IPS-15b (cell line): ENCODE results near the gene DCXR.

Experiments
- H3K27me3 ChIP-seq: one replicate; pipeline ENCODE4 v1.6.1; 2013; ENCODE audit warnings: low read length; ENCODE audit not compliant: control insufficient read depth, insufficient read depth
- H3K36me3 ChIP-seq: one replicate; pipeline ENCODE4 v1.6.1; 2013; ENCODE audit warnings: low read length; ENCODE audit not compliant: control insufficient read depth, insufficient read depth
- H3K4me1 ChIP-seq: one replicate; pipeline ENCODE4 v1.6.1; 2013; ENCODE audit warnings: mild to moderate bottlenecking, low read length; ENCODE audit not compliant: control insufficient read depth, insufficient read depth
- H3K4me3 ChIP-seq: one replicate; pipeline ENCODE4 v1.5.1; 2013; ENCODE audit warnings: low read depth, low read length
- H3K9ac ChIP-seq: one replicate; pipeline ENCODE4 v1.6.1; 2013; ENCODE audit warnings: low read depth, mild to moderate bottlenecking, low read length
- H3K9me3 ChIP-seq: one replicate; pipeline ENCODE4 v1.6.1; 2013; ENCODE audit warnings: mild to moderate bottlenecking, low read length; ENCODE audit not compliant: control insufficient read depth, insufficient read depth

DCXR gene

DNA sequence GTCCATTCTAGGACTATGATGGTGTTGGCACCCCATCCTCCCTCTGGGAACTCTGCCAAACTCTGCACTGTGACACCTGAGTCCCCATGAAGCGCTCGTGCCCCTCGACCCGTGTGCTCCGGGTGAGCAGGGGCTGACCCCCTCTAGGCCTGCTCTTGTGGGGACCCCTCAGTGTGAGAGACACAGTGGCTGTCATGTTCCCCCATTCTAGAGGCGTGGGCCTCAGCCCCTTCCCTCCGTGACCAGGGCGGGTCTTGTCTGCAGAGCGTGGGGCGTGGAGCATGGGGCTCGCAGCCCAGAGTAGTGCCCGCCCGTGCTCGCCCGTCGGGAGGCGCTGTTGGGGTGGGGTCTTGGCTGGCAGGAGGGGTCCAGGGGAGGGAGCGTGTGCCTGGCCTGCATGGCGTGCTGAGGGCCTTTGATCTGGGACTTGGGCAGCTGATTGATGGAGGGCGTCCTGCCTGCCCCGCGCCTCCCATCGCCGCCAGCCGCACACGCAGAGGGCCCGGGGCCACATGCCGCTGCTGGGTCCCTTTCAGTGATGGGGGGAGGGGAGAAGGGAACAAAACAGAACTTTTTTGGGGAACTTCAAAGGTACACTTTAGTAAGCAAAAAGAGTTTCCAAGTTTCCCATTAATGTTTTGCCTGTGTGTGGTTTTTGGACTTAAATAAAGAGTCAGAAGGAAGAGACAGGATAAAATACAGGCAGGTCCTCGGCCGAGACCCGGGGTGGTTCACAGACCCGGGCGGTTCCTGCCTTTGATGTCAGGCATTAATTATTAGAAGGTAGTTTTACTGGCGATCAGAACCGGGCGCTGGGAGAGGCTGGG lies 37.3 kb downstream of the DCXR start:
- Histone ChIP-seq H3K9ac (no peak overlapping the region), H3K4me1 (no peaks in the 10 kb centered on the region), H3K27me3 (no peaks in the 10 kb centered on the region)

DNA sequence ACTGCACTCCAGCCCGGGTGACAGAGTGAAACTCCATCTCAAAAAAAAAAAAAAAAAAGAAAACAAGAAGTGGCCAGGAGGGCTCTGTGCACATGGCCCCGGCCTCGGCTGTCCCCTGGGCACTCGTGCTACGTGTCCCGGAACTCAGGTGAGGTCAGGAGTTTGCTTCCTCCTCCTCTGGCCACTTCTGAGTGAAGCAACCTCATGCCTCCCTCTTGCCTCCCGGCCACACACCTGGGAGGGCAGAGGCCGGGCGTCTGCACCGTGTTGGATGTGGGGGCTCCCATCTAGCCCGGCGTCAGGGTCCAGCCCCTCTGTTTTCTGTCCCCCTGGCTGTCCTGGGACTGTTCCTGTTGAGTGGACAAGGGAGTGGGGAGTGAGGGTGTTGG lies 37.9 kb downstream of the DCXR start:
- no peak overlapping the region for H3K4me3 ChIP-seq
- no peaks in the 10 kb centered on the region for H3K9me3 ChIP-seq
- no peak overlapping the region for H3K9ac ChIP-seq
- H3K36me3 ChIP-seq = peaks cover 7% of the 10 kb centered on the region
- no peaks in the 10 kb centered on the region for H3K4me1 ChIP-seq
- H3K27me3 ChIP-seq = no peaks in the 10 kb centered on the region

More for the DNA sequence above, 37.3 kb downstream of the DCXR start:
- Histone ChIP-seq H3K36me3 (peaks cover 7% of the 10 kb centered on the region), H3K4me3 (no peak overlapping the region), H3K9me3 (no peaks in the 10 kb centered on the region)

DNA sequence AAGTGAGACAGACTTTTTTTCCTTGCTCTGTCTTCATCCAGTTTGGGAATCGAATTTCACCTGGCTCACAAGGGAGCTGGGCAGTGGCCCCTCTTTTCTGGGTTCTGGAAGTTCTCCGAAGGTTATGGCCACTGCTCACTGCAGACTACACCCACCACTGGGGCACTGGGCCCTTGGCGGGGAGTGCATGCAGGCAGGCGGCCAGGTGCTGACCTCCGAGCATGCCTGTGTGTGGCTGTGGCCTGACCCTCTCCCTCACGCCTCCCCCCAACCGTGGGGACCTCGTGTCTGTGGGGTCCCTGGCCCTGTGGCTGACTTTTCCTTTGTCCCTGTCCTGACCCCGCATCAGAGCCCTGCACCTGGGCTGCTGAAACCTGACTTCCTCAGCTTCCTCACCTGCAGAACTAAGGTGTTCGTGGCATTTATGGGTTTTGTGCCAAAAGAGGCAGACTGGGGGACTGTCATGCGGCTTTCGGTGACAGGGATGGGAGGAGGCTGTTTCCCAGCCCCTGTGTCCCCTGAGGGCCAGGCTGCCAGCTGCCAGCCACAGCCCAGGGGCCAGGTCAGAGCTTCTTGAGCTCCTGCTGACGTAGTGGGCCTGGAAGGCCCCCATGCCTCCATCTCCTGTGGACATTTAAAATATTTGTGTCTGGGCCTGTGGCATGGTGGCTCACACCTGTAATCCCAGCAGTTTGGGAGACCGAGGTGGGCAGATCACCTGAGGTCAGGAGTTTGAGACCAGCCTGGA lies 38.6 kb downstream of the DCXR start:
- no peak overlapping the region for H3K4me3 ChIP-seq
- H3K27me3 ChIP-seq = no peaks in the 10 kb centered on the region
- H3K9me3 ChIP-seq = no peaks in the 10 kb centered on the region
- no peak overlapping the region for H3K9ac ChIP-seq
- peaks cover 7% of the 10 kb centered on the region for H3K36me3 ChIP-seq
- no peaks in the 10 kb centered on the region for H3K4me1 ChIP-seq

DNA sequence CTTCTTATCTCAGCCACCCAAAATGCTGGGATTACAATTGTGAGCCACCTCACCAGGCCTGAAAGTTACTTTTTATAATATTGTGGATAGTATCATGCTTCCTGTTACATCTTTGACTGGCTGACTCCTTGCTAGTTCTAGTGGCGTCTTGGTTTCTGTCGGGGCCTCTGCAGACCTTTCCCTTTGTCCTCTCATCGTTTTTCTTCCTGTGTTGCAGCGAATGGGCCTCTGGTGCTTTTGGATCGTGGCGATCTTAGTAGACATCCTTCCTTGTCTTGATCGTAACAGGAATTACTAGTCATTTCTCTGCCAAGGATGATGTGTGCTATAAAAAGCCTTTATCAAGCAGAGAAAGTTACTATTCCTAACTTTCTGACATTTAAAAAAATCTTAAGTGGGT lies 39.3 kb downstream of the DCXR start:
- Histone ChIP-seq H3K9me3 (no peaks in the 10 kb centered on the region), H3K4me3 (no peak overlapping the region), H3K4me1 (no peaks in the 10 kb centered on the region), H3K36me3 (peaks cover 7% of the 10 kb centered on the region), H3K27me3 (no peaks in the 10 kb centered on the region), H3K9ac (no peak overlapping the region)

DNA sequence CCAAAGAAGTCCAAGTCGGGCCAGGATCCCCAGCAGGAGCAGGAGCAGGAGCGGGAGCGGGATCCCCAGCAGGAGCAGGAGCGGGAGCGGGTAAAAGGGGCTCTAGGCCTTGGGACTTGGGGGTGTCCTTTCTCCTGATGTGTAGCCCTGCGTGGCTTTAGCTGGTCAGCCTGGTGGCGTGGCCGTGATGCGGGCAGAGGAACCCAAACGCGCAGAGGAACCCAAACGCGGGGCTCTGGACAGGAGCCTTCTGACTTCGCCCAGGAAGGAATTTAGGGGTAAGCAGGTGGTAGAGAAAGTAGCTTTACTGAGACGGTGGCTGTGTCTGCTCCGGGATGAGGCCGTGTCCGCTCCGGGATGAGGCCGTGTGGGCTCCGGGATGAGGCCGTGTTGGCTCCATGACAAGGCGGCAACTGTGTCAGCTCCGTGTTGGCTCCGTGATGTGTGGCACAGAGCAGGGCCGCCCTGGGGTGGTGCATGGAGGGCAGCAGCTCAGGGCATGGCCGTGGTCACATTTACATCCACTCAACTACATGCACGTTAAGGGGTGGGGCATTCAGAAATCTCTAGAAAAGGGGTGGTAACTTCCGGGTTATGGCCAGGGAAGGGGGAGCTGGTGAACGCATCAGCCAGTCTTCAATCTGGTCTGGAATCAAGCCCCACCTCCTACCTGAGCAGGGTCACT lies 40.6 kb downstream of the DCXR start:
- no peaks in the 10 kb centered on the region for H3K27me3 ChIP-seq
- no peak overlapping the region for H3K4me3 ChIP-seq
- no peak overlapping the region for H3K9ac ChIP-seq
- H3K4me1 ChIP-seq = no peaks in the 10 kb centered on the region
- peaks cover 7% of the 10 kb centered on the region for H3K36me3 ChIP-seq
- no peaks in the 10 kb centered on the region for H3K9me3 ChIP-seq

DNA sequence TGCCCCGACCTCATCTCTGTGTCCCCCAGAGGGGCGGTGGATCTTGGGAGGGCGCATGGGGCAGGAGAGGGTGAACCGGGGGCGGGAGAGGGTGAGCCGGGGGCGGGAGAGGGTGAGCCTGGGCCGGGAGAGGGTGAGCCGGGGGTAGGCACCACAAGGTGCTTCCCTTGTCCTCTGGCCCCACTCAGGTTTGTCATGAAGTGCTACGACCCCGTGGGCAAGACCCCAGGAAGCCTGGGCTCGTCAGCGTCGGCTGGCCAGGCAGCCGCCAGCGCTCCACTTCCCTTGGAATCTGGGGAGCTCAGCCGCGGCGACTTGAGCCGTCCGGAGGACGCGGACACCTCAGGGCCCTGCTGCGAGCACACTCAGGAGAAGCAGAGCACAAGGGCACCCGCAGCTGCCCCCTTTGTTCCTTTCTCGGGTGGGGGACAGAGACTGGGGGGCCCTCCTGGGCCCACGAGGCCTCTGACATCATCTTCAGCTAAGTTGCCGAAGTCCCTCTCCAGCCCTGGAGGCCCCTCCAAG lies 41.2 kb downstream of the DCXR start:
- no peak overlapping the region for H3K4me3 ChIP-seq
- peaks cover 7% of the 10 kb centered on the region for H3K36me3 ChIP-seq
- no peak overlapping the region for H3K9ac ChIP-seq
- no peaks in the 10 kb centered on the region for H3K4me1 ChIP-seq
- H3K27me3 ChIP-seq = no peaks in the 10 kb centered on the region
- no peaks in the 10 kb centered on the region for H3K9me3 ChIP-seq

DNA sequence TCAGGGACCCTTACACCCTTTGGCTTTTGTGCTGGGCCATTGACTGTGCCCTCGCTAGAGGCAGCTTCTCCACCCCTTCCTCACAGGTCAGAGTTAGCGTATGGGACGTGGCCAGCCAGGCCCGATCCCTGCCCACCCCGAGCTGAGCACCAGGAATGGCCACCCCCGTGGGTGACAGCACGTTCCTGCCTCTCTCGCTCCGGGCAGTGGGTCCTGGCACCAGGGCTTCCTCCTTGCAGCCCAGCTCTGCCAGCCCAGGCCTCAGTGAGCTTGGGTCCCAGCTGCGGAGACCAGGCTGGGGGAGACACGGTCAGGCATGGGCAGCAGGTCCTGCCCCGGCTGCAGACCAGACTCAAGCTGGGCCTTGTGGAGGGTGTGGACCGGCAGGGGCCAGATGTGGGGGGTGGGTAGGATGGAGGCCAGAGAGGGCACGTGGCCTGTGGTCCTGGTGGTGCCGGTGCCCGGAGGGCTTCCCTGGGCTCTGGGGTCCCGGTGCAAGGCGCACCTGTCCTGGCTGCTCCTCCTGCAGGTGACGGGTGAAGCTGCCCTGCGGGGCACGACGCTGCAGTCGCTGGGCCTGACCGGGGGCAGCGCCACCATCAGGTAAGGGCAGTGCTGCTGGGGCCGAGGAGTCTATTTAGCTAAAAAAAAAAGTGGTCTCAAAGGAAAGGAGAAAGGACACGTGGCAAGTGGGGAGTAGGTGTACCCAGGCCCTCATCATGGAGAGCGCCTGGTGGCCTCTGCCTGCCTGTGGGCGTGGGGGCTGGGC lies 41.9 kb downstream of the DCXR start:
- H3K4me1 ChIP-seq = no peaks in the 10 kb centered on the region
- H3K4me3 ChIP-seq = no peak overlapping the region
- H3K9me3 ChIP-seq = no peaks in the 10 kb centered on the region
- no peak overlapping the region for H3K9ac ChIP-seq
- H3K27me3 ChIP-seq = no peaks in the 10 kb centered on the region
- H3K36me3 ChIP-seq = peaks cover 7% of the 10 kb centered on the region

DNA sequence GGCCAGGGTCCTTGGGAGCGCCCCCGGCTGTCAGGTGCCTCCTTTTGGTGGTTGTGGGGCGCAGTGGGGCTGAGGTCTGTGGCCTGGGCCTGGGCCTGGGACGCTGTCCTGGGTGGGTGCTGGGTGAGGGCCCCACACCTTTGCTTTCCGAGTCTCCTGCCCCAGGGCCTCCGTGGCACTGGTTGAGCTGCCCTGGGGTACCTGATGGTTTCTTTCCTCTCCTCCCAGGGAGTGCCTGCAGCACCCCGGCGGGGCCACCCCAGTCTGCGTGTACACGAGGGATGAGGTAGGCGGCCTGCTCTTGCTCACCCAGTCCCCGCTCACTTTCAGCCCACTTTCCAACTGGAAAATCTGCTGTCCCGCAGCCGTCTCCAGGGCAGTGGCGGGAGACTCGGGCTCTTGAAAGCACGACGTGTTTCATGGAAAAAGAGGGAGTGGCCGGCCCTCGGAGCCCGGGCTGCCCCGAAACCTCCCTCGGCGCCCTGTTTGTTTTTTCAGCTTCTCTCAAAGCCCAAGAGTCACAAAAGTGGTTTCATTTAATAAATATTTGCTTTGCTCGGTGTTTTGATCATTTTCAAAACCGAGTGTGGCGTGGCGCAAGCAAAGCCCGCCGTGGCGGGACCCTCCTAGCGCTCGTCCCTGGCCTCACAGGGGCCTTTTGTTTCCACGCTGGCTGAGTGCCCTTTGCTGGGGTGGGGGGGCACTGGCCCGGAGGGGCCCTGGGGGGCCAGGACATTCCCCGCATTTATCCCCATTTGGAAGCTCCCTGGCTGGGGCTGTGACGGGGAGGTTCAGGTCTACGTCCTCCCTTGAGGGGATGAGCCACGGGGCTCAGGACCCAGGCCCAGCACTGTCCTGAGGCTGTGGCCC lies 42.7 kb downstream of the DCXR start:
- H3K27me3 ChIP-seq = no peaks in the 10 kb centered on the region
- H3K4me1 ChIP-seq = no peaks in the 10 kb centered on the region
- no peaks in the 10 kb centered on the region for H3K9me3 ChIP-seq
- peaks cover 4% of the 10 kb centered on the region for H3K36me3 ChIP-seq
- no peak overlapping the region for H3K4me3 ChIP-seq
- no peak overlapping the region for H3K9ac ChIP-seq

DNA sequence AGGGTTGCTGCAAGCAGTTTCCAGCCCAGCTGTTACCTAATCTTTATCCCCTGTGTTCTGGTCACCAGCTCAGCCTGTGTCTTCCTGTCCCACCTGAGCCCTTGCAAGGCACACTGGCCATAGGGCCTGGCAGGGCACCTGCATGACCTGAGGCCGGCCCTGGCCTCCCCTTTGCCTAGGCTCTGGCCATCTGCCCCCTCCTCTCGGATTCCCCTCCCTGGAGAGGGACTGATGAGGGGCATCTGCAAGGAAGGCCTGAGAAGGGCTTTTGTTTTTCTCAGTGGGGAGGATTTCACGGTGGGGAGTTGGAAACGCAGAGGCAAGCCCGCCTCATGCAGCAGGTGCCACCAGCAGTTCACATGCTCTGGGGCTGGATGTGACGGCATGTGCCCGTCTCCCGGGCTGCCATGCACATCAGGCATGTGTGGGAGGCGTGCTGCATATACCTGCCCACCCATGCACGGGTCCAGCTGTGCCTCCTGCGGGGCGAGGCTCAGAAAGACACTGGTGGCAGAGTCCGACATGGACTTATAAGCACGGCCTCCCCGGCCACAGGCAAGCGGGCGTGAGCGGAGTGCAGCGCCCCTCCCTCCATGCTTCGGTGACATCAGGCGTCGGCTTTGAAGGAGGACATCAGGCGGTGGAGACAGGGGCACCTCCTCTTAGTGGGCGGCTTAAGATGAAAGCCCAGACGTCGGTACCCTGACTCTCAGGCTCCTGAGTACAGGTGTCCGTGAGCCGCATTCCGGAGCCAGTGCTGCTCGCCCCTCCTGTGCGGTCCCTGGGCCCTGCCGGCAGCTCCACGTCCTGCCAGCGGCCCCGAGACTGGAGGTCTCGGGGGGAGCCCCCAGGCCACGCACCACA lies 43.5 kb downstream of the DCXR start:
- Histone ChIP-seq H3K36me3 (peaks cover 4% of the 10 kb centered on the region), H3K9me3 (no peaks in the 10 kb centered on the region), H3K27me3 (no peaks in the 10 kb centered on the region), H3K9ac (no peak overlapping the region), H3K4me3 (no peak overlapping the region), H3K4me1 (no peaks in the 10 kb centered on the region)
